ENCODE measurements around the gene TGFBR2.
"Not testable (repeated sequence)": the region's sequence is repeated elsewhere in the genome, so short reads cannot be mapped to it uniquely, and the experiment has no call there.

The TGFBR2 gene

DNA sequence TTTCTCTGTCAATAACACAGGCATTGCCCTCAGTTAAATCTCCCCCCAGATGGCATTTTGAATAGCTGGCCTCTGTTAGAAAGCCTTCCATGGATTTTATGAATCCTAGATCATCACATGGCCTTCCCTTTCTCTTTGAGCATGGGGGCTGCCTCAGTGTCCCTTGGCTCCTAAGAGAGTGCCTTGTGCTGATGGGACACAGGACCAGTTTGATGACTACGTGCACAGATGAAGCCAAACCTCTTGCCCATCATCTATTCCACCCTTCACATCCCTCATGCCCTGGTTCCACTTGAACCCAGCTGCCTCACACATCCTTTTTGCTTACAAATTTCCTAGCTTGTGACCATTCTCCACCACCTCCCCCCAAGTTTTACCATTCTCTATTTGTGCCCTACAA, 12.9 kb downstream of the TGFBR2 start:
- TF ChIP-seq, protein P1, sequence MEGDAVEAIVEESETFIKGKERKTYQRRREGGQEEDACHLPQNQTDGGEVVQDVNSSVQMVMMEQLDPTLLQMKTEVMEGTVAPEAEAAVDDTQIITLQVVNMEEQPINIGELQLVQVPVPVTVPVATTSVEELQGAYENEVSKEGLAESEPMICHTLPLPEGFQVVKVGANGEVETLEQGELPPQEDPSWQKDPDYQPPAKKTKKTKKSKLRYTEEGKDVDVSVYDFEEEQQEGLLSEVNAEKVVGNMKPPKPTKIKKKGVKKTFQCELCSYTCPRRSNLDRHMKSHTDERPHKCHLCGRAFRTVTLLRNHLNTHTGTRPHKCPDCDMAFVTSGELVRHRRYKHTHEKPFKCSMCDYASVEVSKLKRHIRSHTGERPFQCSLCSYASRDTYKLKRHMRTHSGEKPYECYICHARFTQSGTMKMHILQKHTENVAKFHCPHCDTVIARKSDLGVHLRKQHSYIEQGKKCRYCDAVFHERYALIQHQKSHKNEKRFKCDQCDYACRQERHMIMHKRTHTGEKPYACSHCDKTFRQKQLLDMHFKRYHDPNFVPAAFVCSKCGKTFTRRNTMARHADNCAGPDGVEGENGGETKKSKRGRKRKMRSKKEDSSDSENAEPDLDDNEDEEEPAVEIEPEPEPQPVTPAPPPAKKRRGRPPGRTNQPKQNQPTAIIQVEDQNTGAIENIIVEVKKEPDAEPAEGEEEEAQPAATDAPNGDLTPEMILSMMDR (IDR thresholded peaks at IDR 0.05; ENCODE audit: borderline replicate concordance, insufficient read depth, low read depth, low read length): no peak
- no peak overlapping the region for H3K4me3 ChIP-seq (ENCODE audit: low read depth, low read length)

DNA sequence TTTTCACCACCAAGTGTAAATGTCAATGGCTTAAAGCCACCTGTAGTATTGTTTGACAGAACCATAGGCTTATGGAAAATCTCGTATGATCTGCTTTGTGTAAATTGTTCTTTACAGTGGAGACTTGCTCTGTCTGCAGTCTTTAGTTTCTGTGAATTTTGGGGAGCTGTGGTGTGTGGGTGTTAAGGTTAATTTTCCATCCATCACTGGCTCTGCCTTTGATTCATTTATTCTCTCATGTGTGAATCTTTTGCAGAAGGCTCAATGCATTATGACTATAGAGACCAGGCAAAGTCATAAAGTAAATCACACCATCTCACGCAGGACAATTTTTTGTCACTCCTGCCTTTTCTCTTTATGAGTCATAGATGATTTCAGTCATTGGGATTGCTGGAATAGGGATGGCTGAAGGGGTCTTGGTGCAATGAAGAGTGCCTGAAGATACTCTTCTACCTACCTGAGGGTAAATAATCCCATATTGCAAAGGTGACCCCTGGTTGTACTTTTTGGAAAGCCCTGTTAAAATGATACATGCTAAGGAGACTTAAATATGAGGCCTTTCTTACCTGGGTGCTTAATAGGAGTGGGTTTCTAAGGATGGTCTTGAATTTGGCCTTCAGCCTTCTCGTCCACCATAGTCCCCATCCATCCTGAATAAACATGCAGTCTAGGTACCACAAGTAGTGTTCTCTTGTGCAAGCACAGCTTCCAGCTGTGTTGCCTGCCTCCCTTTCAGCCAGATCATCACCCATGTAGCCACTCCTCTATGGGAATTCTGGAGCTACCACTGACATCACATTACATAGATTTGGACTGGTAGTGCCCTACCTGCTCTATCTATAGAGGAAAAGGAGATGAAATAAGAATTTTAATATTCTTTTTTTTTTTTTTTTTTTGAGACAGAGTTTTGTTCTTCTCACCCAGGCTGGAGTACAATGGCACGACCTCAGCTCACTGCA, 14.3 kb downstream of the TGFBR2 start:
- TF ChIP-seq, protein P1 (IDR thresholded peaks at IDR 0.05; ENCODE audit: borderline replicate concordance, insufficient read depth, low read depth, low read length): no peak
- no peak overlapping the region for H3K4me3 ChIP-seq (ENCODE audit: low read depth, low read length)

DNA sequence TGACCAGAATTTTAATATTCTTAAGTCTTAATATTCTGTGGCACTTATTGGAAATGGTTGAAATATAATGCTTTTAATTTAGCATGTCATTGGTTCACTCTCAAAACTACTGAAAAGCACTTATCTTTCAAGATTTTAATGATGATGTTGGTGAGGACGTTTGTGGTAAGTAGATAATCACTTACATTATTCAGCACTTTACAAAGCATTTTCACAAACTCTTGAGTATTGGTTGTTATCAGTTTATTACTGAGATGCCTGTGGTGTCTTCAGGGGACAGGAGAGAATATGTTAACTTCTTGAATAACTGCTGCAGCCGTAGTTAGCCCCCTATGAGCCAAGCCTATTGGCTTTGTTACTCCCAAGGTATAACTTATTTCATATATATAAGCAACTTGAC, 15.2 kb downstream of the TGFBR2 start:
- TF ChIP-seq, protein P1 (IDR thresholded peaks at IDR 0.05; ENCODE audit: borderline replicate concordance, insufficient read depth, low read depth, low read length): no peak
- H3K4me3 ChIP-seq (ENCODE audit: low read depth, low read length): no peak overlapping the region

DNA sequence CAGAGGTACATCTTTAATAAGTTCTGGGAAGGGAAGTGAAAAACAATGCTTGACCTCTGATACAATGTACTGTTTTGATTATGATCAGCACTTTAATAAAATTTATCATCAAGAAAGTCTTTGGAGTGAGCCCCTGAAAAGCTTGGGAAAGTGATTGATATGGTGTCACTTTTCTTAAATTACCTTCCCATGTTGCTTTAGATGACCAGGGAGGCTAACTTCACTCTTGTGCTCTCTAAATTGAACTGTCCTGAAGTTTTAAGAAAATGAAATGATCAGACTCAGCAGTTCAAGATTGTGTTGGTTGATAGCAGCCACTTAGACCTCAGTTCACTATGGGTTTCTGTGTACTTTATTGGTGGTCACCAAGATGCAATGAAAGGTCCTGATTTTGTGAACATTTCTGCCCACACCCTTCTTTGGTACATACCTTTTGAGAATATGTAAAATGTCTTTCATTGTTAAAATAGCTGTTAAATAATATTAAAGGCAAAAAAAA, 15.7 kb downstream of the TGFBR2 start:
- TF ChIP-seq, protein P1 (IDR thresholded peaks at IDR 0.05; ENCODE audit: borderline replicate concordance, insufficient read depth, low read depth, low read length): no peak
- H3K4me3 ChIP-seq (ENCODE audit: low read depth, low read length): no peak overlapping the region

DNA sequence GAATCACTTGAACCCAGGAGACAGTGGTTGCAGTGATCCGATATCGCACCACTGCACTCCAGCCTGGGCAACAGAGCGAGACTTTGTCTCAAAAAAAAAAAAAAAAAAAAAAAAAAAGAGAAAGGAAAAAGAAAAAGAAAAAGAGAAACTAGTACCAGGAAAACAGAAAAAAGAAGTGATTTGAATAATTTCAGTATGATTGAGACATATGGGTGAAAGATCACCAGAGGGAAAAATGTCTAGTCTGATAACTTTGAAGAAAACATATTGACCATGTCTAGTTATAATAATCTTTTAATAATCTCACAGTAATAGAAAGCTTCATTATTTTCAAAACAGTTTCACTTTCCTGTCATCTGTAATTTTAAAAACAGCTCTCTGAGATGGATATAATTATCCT, 16.4 kb downstream of the TGFBR2 start:
- H3K4me3 ChIP-seq (ENCODE audit: low read depth, low read length): no peak overlapping the region
- TF ChIP-seq, protein P1 (IDR thresholded peaks at IDR 0.05; ENCODE audit: borderline replicate concordance, insufficient read depth, low read depth, low read length): no peak

DNA sequence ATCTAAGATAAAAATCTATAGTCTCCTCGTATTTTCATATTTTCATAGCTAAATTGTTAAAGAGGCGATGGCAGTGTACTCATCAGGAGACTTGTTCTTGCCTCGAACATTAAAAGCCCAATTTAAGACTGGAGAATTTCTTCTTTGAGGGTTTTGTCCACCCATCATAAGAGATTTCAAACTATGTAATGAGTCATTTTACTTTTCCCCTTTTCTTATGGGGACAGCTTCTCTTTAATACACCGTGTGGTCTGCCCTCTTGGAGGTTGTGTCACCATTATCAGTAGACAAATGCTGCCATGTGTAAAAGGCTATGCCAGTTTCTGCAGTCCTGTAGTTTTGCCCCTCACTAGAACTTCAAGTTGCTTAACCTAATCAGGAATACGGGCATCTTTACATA, 16.9 kb downstream of the TGFBR2 start:
- no peak overlapping the region for H3K4me3 ChIP-seq (ENCODE audit: low read depth, low read length)
- TF ChIP-seq, protein P1 (IDR thresholded peaks at IDR 0.05; ENCODE audit: borderline replicate concordance, insufficient read depth, low read depth, low read length): no peak

DNA sequence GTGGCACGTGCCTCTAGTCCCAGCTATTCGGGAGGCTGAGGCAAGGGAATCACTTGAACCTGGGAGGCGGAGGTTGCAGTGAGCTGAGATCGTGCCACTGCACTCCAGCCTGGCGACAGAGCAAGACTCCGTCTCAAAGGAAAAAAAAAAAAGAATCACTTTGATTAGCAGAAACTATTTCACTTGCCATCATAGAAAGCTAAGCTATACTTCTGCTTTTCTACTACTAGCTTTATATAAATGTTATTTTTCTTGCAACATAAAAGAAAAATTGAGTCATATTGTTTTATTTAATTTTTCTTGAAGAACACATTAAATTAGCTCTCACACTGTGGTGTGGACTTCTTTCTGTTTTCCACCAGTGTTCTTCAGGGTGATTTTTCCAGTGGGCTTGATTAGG, 18.1 kb downstream of the TGFBR2 start:
- not testable (repeated sequence) for H3K4me3 ChIP-seq (ENCODE audit: low read depth, low read length)
